ENCODE data around the gene POLL. TPM values are rescaled to one million over a fixed set of nuclear protein-coding genes. Genes with fewer than 3 reads are reported as not detected.
A peak's percentile ranks its signal among the peaks of the same experiment; 100 is the strongest.

Gene POLL
- total RNA-seq, 1 donor from 2014 or later = 6.5 TPM

DNA sequence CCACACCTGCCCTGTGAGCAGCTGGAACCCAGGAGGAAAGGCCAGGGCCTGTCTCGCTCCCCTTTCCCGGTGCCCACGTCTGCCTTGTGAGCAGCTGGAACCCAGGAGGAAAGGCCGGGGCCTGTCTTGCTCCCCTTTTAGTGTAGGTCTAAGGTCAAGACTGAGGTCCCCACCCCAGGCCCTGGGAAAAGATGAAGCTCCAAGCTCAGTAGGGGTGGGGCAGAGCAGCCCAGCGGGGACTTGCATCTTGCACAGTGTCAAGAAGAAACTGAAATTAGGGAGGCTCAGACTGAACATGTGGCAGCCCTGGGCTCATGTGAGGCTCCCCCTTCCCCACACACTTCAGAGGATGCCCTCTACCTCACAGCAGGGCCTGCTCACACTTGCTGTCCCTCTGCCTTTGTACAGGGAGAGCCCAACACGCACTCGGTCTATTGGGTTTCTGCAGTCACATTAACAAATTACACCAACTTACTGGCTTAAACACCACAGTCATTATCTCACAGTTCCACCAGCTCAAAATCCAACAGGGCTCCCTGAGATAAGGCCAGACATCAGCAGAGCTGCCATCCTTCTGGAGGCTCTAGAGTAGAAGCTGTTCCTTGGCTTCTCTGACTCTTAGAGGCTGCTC is 12.4 kb downstream of the POLL start:
- FAIRE-seq (no peak), DNase-seq (ENCODE audit: low spot score in 2 of 2) (no peak)

DNA sequence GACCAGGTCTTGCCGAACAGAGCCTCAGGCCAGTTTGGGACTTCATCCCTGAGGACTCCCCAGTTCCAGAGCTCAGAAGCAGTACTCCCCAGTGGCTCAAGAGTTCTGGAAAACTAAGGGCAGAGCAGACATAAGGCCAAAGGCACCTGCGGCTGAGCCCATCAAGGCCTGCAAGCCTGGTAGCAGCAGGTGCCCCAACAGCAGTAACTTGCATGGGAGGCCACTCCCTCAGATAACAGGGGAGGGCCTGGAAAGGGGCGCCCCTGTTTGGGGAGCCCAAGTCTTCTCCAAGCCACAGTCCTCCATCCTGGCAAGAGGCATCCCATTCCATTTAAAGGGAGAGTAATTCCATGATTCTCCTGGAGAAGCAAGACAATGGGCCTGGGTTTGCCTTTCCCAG is 13.0 kb downstream of the POLL start:
- DNase-seq (ENCODE audit: low spot score in 2 of 2) (no peak), FAIRE-seq (no peak)

DNA sequence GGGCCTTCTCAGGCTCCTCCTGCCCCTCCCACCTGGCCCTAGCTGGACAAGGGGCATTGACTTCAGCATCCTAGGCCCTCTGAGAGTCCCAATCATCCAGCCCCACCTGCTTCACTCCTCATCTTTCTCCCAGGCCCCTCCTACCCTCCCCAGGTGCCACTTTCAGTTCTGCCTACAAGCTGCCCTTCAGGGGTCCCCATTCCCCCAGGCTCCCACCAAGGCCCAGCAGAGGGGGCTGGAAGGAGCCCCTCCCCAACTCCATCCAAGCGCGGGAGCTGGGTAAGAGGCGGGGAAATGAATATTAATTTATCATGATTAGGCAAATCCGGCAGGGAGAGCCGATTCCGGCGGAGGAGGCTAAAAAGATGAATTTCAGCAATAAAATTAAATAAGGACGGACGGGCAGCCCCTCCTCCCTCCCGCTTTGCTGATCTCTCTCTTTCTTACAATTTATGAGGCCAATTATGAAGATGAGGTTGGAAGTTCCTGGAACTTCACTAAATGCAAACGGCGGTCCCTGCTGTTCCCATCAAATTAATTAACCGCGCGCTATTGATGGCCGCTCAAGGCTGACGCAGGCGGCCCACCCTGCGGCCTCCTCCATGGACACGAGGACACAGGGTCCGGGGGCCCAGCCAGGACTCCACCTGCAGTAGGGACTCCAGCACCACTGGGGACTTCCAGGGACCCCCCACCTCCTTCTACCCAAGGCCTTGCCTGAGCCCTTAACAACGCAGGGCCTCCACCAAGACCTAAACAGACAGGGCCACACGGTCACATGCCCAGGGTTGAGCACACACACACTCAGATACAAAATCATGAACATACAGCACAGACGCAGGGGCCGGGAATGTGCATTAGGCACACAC is 13.9 kb downstream of the POLL start:
- no peak for DNase-seq (ENCODE audit: low spot score in 2 of 2)
- FAIRE-seq = no peak

DNA sequence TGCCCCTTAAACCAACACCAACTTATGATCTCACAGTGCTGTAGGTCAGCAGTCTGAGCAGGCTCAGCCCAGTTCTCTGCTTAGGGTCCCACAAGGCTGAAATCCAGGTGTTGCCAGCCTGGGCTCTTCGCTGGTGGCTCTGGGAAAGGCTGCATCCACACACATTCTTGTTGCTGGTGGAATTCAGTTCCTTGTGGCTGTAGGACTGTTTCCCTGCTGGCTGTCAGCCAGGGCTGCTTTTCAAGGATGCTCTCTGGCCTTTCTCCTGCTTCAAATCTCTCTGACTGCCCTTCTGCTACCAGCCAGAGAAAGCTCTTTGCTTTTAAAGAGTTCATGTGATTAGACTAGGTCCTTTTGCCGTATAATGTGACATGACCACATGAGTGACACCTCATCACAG is 15.3 kb downstream of the POLL start:
- DNase-seq (ENCODE audit: low spot score in 2 of 2) (no peak), FAIRE-seq (no peak)

DNA sequence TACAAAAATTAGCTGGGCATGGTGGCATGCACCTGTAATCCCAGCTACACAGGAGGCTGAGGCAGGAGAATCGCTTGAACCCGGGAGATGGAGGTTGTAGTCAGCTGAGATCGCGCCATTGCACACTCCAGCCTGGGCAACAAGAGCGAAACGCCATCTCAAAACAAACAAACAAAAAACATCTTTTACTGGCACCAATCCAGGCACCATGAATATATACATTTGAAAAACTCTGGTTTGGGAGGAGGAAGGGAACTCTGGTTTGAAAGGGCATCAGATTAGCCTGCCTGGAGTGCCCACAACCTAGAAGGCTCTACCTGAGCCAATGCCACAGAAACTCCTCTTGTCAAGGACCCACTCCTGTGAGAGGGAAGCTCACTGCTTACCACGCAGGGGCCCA is 15.9 kb downstream of the POLL start:
- DNase-seq (ENCODE audit: low spot score in 2 of 2) (no peak), FAIRE-seq (no peak)

DNA sequence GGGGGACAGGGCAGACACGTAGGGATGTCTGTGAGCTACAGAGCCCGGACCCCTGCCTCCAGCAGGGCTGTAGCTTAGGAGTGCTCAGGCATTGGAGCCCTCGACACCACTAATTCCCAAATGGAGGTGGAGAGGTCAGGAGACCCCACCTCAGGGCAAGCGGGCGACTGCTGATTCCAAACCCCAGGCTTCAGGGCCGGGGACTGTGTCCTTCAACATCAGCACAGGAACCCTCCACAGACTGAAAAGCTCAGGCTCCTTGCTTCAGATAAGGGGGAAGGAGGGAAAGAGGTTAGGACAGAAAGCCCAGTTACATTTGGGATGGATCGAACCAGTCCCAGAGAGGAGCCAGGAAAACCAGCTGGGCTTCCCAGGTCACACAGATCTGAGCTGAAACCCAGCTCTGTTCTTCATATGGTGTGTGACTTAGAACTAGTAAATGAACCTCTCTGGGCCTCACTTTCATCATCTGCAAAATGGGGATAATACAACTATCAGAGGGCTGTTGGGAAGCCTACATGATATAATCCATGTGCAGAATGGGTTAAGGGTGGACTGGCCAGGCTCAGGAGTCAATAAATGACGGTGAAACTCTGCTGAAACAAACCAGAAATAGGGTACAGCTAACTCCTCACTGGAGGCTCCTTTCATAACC is 16.7 kb downstream of the POLL start:
- FAIRE-seq = no peak
- DNase-seq (ENCODE audit: low spot score in 2 of 2) = no peak

DNA sequence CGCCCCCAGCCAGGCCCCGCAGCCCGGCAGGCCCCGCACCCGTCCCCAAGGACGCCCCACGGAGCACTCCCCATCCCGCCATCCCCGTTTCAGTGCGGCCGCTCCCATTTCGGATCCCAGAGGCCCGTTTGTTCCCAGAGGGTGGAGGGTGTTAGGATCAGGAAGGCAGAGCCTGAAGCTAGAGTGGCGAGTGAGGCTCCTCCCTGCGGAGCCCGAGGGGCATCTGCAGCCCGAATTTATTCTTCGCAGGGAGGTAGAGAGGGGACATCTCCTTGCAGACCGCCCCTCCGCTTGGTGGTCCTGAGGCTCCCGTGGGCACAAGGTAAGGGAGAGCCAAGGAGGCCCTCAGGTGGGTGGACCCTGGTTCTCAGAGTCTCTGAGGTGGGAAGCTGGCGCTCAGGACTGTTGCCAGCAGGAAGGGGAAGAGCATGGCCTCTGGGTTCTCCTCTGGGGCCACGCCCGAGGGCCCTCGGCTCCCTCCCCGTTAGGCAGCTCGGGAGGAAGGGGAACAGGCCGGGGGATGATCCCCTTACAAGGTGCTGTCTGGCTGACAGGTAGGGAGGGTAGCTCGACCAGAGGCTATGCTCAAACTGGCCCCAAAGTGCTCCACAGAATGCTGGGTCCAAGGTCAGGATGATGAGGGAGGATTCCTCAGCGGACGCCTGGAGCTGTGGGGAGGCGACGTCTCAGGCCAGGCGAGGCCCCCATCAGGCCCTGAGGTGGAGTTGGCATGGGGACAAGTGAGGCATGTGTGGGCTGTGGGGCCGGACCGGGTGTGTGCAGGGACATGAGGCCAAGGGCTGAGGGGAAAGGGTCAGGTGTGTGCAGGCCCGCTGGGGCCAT is 17.4 kb downstream of the POLL start:
- DNase-seq (ENCODE audit: low spot score in 2 of 2) (no peak), FAIRE-seq (no peak)

DNA sequence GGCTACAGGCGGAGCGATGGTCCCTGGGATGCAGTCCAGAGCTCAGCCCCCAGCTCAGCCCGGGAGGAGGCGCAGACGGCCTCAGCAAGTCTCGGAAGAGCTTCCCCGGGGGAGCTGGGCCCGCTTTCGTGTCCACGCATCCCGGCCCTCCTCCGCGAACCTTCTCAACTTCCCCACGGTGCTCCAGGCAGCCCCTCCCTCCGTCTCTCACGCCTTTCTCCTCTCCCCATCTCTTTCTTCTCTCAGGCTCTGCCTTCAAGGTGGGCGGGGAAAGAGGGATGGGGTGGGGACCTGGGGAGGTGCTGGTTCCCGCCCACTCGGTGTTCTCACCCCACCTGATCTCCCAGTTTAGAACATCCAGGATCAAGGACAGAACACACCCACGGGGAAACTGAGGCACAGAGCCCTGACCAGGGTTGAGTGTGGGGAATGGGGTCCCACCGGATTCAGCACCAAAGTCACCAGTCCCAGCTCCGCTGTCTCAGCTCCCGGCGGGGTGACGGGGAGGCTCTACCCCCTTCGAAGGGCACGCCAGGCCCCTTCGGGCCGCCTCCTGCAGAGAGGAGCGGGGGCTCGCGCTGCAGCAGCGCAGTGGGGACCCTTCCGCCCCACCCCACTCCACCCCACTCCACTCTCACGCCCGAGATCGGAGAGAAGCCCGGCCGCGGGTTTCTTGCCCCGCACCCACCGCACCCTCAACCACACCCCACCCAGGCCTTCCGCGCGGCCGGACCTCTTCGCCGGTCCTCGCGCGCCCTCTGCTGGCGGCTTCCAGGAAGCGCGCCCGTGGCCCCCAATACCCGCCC is 18.2 kb downstream of the POLL start:
- DNase-seq (ENCODE audit: low spot score in 2 of 2) = peak; percentile 87 to 93
- FAIRE-seq = no peak

DNA sequence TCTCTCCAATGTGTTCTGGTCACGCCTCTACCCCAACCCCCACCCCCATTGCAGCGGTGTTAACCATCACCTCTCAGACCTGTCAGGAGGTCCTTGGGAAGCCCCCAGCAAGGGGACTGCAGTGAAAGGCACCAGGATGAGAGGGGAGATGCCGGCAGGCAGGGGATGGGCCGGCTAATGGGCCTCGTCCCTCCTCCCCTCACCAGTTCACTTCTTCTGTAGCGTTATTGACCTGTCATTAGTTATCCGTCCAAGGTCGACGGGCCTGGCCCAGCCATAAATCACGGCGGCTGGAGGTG is 18.8 kb downstream of the POLL start:
- FAIRE-seq (no peak), DNase-seq (ENCODE audit: low spot score in 2 of 2) (no peak)

DNA sequence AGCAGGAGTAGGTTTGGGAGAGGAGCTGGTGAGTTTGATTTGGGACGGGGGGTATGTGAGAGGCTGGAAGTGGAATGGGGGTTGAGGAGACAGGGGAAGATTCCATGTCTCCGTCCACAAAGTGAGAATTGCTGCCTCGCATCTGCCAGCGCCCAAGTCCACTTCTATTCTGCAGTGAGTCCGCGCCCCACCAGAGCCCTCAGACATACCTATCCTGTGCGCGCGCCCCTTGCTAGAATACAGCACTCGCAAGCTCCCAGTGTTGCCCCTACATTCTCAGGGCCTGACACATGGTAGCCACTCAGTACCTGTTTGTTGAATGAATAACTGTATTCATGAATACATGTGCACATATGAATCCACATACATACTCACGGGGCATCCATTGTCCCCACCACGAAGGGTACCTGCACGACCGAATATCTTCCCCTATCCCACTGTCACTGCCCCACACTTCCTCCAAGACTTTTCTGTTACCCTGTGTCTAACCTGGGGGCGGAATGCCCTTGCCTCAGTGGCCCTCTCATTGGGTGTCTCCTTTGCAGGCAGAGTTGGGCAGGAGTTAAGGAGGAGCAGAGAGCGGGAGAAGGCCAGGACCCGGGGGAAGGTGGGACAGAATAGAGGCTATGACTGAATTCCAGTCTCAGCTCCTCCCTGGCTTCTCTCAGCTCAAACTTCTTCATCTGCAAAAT is 19.9 kb downstream of the POLL start:
- DNase-seq (ENCODE audit: low spot score in 2 of 2) = no peak
- FAIRE-seq = no peak

DNA sequence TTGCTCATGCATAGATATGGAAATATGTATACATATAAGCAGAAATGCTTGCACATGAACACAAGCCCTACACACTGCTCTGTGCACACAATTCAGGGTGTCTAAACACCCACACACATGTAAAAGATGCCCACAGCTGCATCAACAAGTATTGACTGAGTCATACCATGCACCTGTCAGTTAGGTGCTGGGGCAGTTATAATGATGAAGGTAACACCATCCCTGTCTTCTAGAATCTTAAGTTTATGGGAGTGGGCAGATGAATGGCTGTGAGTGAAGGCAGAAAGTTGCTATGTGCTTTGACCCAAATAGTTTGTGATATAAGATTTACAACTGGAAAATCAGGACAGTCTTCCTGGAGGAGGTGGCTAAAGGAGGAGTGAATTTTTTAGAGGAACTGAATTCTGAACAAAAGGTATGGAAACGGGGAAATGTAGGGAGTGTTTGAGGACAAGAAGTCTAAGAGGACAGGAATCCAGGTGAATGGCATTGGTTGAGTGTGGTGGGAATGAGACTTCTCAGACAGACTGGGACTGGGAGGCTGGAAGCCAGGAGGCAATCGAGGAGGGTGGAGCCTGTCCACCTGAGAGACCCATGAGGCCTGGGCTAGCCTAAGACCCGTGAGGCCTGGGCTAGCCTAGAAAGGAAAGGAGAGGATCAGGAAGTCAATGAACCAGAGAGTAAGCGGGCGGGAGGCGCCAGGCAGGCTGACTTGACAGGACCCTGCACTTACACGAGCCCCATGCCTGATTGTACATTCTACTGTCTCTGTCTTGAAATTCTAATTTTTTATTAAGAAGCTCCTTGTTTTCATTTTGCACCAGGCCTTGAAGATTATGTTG is 20.7 kb downstream of the POLL start:
- FAIRE-seq (no peak), DNase-seq (ENCODE audit: low spot score in 2 of 2) (no peak)

DNA sequence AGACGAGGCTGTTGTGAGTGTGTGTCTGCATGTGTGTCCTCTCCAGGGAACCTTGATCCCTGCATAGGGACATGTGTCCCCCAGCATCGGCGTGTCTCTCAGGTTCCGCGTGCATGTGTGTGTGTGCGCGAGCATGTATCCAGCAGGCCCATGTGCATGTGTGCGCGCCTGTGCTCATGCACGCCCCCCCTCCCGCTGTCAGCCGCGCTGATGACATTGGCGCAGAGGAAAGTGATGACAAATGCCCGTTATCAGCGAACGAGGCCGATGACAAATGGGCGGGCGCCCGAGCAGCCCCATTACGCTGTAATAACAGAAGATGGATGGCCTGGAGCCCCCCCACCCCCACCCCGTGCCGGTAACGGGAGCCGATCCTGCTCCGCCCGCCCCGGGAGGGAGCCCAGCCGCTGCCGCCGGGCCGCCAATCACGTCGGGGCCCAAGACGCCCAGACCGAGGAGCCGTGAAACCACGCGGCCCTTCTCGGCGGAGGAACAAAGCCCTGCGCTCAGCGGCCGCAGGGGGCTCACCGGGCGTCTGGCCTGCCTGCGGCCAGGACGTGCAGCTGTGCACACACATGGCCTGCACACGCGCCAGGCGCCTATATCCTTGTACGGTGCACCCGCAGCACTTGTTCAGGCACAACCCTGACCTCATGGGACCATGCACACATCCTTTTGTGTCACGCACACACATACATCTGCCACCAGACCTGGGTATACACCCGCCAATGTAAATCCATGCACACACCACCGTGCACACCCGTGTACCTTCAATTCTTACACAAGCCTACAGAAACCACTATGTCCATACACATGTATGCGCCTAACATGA is 21.5 kb downstream of the POLL start:
- peak in 1 of 2 donors; percentile 60 for DNase-seq (ENCODE audit: low spot score in 2 of 2)
- no peak for FAIRE-seq

DNA sequence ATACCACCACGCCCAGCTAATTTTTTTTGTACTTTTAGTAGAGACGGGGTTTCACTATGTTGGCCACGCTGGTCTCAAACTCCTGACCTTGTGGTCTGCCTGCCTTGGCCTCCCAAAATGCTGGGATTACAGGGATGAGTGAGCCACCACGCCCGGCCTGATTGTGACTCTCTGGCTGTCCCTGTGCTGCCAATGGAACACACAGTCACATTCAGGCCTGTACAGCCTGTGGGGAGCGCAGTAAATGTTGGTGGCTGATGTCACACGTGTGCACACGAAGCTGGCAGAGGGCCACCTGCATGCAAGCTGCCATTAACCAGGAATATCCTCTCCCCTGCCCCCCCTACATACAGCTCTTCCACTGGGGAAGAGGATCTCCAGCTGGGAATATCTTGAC is 22.1 kb downstream of the POLL start:
- DNase-seq (ENCODE audit: low spot score in 2 of 2) (no peak), FAIRE-seq (no peak)

DNA sequence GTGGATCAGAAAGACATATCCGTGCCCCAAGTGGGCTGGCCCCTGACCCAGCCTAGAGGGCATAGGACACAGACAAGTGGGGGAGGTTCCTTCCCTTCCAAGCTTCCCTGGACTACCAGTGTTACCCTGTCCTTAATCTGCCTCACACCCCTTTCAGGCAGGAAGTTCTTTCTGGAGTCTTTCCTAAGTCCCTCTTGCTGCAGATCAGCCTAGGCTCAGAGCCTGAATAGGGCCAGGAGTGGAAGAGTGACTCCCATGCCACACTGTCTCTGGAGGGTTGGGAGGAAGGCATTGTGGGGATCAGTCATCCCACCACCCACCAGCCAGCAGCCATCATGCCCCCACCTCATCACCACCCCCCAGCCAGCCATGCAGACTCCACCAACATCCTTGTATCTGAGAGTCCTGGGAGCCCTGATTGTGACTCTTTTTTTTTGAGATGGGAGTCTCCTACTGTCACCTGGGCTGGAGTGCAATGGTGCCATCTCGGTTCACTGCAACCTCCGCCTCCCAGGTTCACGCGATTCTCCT is 22.6 kb downstream of the POLL start:
- DNase-seq (ENCODE audit: low spot score in 2 of 2) = no peak
- no peak for FAIRE-seq

DNA sequence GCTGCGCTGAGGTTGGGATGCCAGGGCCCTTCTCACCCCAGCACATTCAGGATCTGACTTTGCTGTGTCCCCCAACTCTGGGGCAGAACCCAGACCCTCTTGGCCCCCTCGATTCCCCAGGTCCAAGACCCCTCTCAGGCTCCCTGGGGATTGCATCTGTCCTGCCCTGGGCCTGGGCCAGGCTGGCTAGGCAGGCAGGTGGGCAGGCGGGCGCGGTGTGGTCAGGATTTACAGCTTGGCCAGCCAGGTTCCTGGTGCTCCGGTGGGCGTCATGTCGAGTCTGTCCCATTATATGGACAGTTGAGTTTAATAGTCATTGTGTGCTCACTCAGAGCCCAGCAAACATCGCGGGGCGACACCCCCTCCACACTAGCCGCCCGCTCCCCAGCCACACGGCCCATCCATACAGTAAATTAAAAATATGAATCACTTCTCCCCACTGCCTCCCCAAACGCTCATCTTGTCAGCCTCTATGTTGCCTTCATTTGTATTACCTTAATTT is 23.5 kb downstream of the POLL start:
- no peak for DNase-seq (ENCODE audit: low spot score in 2 of 2)
- FAIRE-seq = no peak

DNA sequence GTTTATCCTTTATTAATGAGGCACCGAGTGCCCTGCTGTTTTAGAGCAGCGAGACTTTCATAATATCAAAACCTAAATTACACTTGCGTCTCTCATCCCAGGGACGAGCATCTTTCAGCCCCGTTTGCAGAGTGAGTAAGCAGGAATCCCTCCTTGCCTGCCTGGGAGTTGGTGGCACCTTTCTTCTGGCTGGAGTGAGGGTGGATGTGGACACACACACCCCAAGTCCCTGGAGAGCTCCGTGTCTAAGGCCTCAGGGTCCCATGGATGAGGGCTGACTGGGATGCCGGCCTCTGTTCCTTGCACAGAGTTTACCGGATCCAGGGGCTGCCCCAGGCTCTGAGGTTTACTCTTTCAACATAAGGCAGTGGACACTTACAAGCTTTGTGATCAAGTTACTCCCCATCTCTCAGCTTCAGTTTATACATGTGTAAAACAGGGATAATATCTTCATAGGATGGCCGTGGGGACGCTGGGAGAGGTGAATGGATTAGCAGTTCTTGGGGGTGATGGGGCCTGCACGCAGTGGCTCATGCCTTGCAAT is 24.5 kb downstream of the POLL start:
- DNase-seq (ENCODE audit: low spot score in 2 of 2) (no peak), FAIRE-seq (no peak)

DNA sequence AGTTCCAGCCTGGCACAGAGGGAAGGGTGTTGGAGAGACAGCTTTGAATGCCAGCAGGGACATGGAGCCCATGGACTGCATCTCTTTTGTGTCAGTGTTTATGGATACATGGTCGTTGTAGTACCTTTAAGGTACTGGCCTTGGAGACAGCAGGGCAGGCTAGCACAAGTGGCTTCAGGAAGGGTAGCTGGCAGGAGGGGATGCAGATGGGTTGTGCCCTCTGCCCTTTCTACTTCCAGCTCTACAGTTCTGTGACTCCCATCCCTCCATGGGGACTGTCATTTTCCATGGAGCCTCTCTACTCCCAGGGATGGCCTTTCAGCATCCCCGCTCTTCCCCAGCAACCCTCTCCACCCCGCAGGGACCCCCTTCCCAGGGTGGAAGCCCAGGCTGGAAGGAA is 25.1 kb downstream of the POLL start:
- no peak for DNase-seq (ENCODE audit: low spot score in 2 of 2)
- FAIRE-seq = no peak
